Measurements from ENCODE around the gene UQCR10.

Gene UQCR10

GRCh38 chr22:29724843-29725242 is 42.3 kb upstream of the UQCR10 start:
- Histone ChIP-seq H4K20me1 (ENCODE audit: insufficient read depth) (no peaks in the 10 kb centered on the region), H3K79me2 (ENCODE audit: insufficient read depth, low read depth) (no peaks in the 10 kb centered on the region), H3K4me1 (ENCODE audit: low read depth, poor library complexity, severe bottlenecking) (no peaks in the 10 kb centered on the region), H2AFZ (ENCODE audit: low read depth) (no peak overlapping the region), H3K36me3 (ENCODE audit: insufficient read depth) (no peaks in the 10 kb centered on the region), H3K27me3 (ENCODE audit: insufficient read depth, low read depth) (peaks cover 6% of the 10 kb centered on the region; the same call in 1 of the 2 replicates), H3K4me3 (IDR thresholded peaks at IDR 0.05; ENCODE audit: insufficient read depth, low read depth, low read length) (no peak overlapping the region), H3K9ac (no peak overlapping the region), H3K4me2 (no peak overlapping the region), H3K27ac (no peak overlapping the region)
- TF ChIP-seq, protein P1, sequence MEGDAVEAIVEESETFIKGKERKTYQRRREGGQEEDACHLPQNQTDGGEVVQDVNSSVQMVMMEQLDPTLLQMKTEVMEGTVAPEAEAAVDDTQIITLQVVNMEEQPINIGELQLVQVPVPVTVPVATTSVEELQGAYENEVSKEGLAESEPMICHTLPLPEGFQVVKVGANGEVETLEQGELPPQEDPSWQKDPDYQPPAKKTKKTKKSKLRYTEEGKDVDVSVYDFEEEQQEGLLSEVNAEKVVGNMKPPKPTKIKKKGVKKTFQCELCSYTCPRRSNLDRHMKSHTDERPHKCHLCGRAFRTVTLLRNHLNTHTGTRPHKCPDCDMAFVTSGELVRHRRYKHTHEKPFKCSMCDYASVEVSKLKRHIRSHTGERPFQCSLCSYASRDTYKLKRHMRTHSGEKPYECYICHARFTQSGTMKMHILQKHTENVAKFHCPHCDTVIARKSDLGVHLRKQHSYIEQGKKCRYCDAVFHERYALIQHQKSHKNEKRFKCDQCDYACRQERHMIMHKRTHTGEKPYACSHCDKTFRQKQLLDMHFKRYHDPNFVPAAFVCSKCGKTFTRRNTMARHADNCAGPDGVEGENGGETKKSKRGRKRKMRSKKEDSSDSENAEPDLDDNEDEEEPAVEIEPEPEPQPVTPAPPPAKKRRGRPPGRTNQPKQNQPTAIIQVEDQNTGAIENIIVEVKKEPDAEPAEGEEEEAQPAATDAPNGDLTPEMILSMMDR (conservative IDR thresholded peaks at IDR 0.05; ENCODE audit: low read depth, low read length) = no peak

GRCh38 chr22:29726106-29726505 is 41.1 kb upstream of the UQCR10 start:
- Histone ChIP-seq H3K4me1 (ENCODE audit: low read depth, poor library complexity, severe bottlenecking) (no peaks in the 10 kb centered on the region), H3K4me2 (no peak overlapping the region), H2AFZ (ENCODE audit: low read depth) (no peak overlapping the region), H3K79me2 (ENCODE audit: insufficient read depth, low read depth) (no peaks in the 10 kb centered on the region), H3K36me3 (ENCODE audit: insufficient read depth) (no peaks in the 10 kb centered on the region), H4K20me1 (ENCODE audit: insufficient read depth) (no peaks in the 10 kb centered on the region), H3K9ac (no peak overlapping the region), H3K27ac (no peak overlapping the region), H3K27me3 (ENCODE audit: insufficient read depth, low read depth) (peaks cover 6% of the 10 kb centered on the region; the same call in 1 of the 2 replicates), H3K4me3 (IDR thresholded peaks at IDR 0.05; ENCODE audit: insufficient read depth, low read depth, low read length) (no peak overlapping the region)
- TF ChIP-seq, protein P1 (conservative IDR thresholded peaks at IDR 0.05; ENCODE audit: low read depth, low read length) = no peak

- no peak overlapping the region for H2AFZ ChIP-seq (ENCODE audit: low read depth)
- no peak overlapping the region for H3K9ac ChIP-seq
- peaks cover 3% of the 10 kb centered on the region; the same call in 1 of the 2 replicates for H3K27me3 ChIP-seq (ENCODE audit: insufficient read depth, low read depth)
- H3K4me3 ChIP-seq (IDR thresholded peaks at IDR 0.05; ENCODE audit: insufficient read depth, low read depth, low read length) = no peak overlapping the region
- no peaks in the 10 kb centered on the region for H3K79me2 ChIP-seq (ENCODE audit: insufficient read depth, low read depth)
- H3K36me3 ChIP-seq (ENCODE audit: insufficient read depth) = no peaks in the 10 kb centered on the region
- TF ChIP-seq, protein P1 (conservative IDR thresholded peaks at IDR 0.05; ENCODE audit: low read depth, low read length) = no peak
- no peaks in the 10 kb centered on the region for H3K4me1 ChIP-seq (ENCODE audit: low read depth, poor library complexity, severe bottlenecking)
- no peaks in the 10 kb centered on the region for H4K20me1 ChIP-seq (ENCODE audit: insufficient read depth)
- no peak overlapping the region for H3K4me2 ChIP-seq
- H3K27ac ChIP-seq = no peak overlapping the region
Observed at GRCh38 chr22:29726512-29727130, 40.5 kb upstream of the UQCR10 start.

- H2AFZ ChIP-seq (ENCODE audit: low read depth) = no peak overlapping the region
- H3K27ac ChIP-seq = no peak overlapping the region
Observed at GRCh38 chr22:29727131-29727523, 40.0 kb upstream of the UQCR10 start.

More at GRCh38 chr22:29727131-29727523, 40.0 kb upstream of the UQCR10 start:
- H3K4me3 ChIP-seq (IDR thresholded peaks at IDR 0.05; ENCODE audit: insufficient read depth, low read depth, low read length) = no peak overlapping the region
- no peak overlapping the region for H3K9ac ChIP-seq
- no peaks in the 10 kb centered on the region for H4K20me1 ChIP-seq (ENCODE audit: insufficient read depth)
- H3K4me1 ChIP-seq (ENCODE audit: low read depth, poor library complexity, severe bottlenecking) = no peaks in the 10 kb centered on the region
- peaks cover 3% of the 10 kb centered on the region; the same call in 1 of the 2 replicates for H3K27me3 ChIP-seq (ENCODE audit: insufficient read depth, low read depth)
- TF ChIP-seq, protein P1 (conservative IDR thresholded peaks at IDR 0.05; ENCODE audit: low read depth, low read length) = no peak
- no peak overlapping the region for H3K4me2 ChIP-seq
- H3K36me3 ChIP-seq (ENCODE audit: insufficient read depth) = no peaks in the 10 kb centered on the region
- no peaks in the 10 kb centered on the region for H3K79me2 ChIP-seq (ENCODE audit: insufficient read depth, low read depth)

Measured in KMS-11 (cell line).